Activated naive CD4-positive, alpha-beta T cell treated with anti-CD3 and anti-CD28 coated beads, Interleukin-2, amount 50 U/mL, for 72 hours (primary cell): ENCODE data around the gene LEPR. TPM values are rescaled to one million over a fixed set of nuclear protein-coding genes. Genes with fewer than 3 reads are reported as not detected.

Experiments
- ATAC-seq, 2 donors: fragments of 150-1000 bp; cut with Tn5 transposase; 2 replicates each; pipeline ENCODE4 v1.10.0; 2021; ENCODE audit warnings: mild to moderate bottlenecking in 2 of 2, moderate library complexity in 2 of 2
- DNase-seq, 2 donors: peaks; one replicate each; pipeline ENCODE4 v3.0.0; 2021 to 2022; ENCODE audit warnings: low spot score in 2 of 2
- H3K27ac Mint-ChIP-seq, 2 donors: one replicate each; pipeline ENCODE4 v1.8.0; 2022; ENCODE audit warnings: mild to moderate bottlenecking in 2 of 2, mixed read lengths in 2 of 2
- H3K36me3 Mint-ChIP-seq, 2 donors: one replicate each; pipeline ENCODE4 v1.8.0; 2022; ENCODE audit warnings: mixed read lengths in 2 of 2
- H3K9me3 Mint-ChIP-seq, 2 donors: one replicate each; pipeline ENCODE4 v1.8.0; 2022; ENCODE audit warnings: mixed read lengths in 2 of 2
- total RNA-seq, 2 donors: library from RNA; stranded (reverse); gene quantifications; one replicate each; pipeline ENCODE4 v1.2.3, GENCODE V29; 2022

LEPR gene
- total RNA-seq, 2 donors from 2014 or later = 2.9 to 3.0 TPM

DNA sequence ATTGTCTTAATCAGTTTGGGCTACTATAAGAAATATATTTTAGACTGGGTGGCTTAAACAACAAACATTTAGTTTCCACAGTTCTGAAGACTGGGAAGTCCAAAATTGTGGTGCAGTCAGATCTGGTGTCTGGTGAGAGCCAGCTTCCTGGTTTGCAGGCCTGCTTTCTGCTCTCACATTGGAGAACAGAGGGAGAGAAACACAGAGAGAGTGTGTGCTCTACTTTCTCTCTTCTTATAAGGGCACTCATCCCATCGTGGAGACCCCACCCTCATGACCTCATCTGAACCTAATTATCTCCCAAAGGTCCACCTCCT is 4.1 kb downstream of the LEPR start:
- Mint-ChIP-seq H3K27ac (peak overlapping the region in 1 of 2 donors; percentile 66), H3K9me3 (no peaks in the 10 kb centered on the region), H3K36me3 (peaks cover 14 to 21% of the 10 kb centered on the region in 2 donors)
- DNase-seq = no peak
- ATAC-seq = no peak

GRCh38 chr1:65425006-65425405 is 4.5 kb downstream of the LEPR start:
- no peak overlapping the region for H3K27ac Mint-ChIP-seq
- no peak for DNase-seq
- H3K36me3 Mint-ChIP-seq = peaks cover 14 to 21% of the 10 kb centered on the region in 2 donors
- ATAC-seq = no peak
- no peaks in the 10 kb centered on the region for H3K9me3 Mint-ChIP-seq

DNA sequence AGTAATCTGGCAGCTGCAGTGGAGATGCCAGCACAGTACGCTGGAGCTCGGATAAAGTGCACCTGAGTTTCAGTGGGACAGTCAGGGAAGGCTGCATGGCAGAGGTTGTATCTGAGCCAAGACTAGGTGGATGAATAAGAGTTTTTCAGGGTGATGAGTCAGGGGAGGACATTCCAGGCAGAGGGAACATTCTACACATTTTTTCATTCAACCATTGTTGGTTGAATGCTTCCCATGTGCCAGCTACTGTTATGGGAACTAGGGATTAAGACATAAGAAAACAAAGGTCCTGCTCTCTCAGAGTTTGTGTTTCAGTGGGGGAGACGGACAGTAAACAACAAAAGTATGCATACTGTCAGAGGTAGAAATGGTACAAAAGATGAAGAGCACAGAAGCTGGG is 5.2 kb downstream of the LEPR start:
- Mint-ChIP-seq H3K36me3 (peaks cover 14 to 21% of the 10 kb centered on the region in 2 donors), H3K9me3 (no peaks in the 10 kb centered on the region), H3K27ac (peak overlapping the region in 1 of 2 donors; percentile 70)
- no peak for DNase-seq
- ATAC-seq = no peak

DNA sequence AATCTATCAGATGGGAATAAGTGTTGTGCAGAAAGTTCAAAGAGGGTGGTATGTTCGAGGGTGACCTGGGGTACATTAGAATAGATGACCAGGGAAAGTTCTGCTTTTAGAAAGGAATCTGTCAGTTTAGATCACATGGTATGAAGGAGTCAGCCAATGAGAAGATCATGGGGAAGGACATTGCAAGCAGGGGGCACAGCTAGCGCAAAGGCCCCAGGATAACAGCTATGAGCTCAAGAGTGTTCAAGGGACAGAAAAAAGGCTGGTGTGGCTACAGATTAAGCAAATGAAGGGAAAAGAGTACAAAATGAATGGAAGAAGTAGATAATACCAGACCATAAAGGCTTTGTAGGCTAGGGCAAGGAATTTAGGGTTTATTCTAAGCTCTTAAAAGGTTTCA is 8.6 kb downstream of the LEPR start:
- Mint-ChIP-seq H3K27ac (no peak overlapping the region), H3K9me3 (no peaks in the 10 kb centered on the region), H3K36me3 (peaks cover 14 to 18% of the 10 kb centered on the region in 2 donors)
- no peak for ATAC-seq
- no peak for DNase-seq

DNA sequence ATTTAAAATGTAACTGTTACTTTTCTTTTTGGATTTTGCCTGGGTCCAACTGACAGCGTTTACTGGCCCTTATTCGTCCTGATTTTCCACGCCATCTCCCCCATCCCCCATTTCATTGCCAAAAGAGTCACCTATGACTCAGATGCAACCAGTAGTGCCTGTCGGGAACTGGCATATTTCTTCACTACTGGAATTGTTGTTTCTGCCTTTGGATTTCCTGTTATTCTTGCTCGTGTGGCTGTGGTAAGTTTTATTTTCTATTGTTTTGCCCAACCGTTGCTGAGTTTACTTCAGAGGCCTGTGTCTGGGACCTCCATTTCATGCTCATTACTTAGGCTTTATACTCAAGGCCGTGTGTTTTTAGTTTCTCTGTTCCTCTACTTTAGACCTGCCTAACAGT is 9.3 kb downstream of the LEPR start:
- no peak overlapping the region for H3K27ac Mint-ChIP-seq
- no peaks in the 10 kb centered on the region for H3K9me3 Mint-ChIP-seq
- peaks cover 14 to 16% of the 10 kb centered on the region in 2 donors for H3K36me3 Mint-ChIP-seq
- DNase-seq (no peak), ATAC-seq (no peak)

GRCh38 chr1:65431111-65431705 is 10.7 kb downstream of the LEPR start:
- peaks cover 4% of the 10 kb centered on the region in 2 donors for H3K36me3 Mint-ChIP-seq
- H3K9me3 Mint-ChIP-seq = no peaks in the 10 kb centered on the region
- no peak for ATAC-seq

GRCh38 chr1:65432918-65433317 is 12.4 kb downstream of the LEPR start:
- H3K9me3 Mint-ChIP-seq = no peaks in the 10 kb centered on the region
- no peak for ATAC-seq
- no peaks in the 10 kb centered on the region for H3K36me3 Mint-ChIP-seq
- no peak for DNase-seq
- H3K27ac Mint-ChIP-seq = no peak overlapping the region

More at GRCh38 chr1:65431111-65431705, 10.7 kb downstream of the LEPR start:
- H3K27ac Mint-ChIP-seq = no peak overlapping the region
- no peak for DNase-seq

- ATAC-seq (no peak), DNase-seq (no peak)
- no peak overlapping the region for H3K27ac Mint-ChIP-seq
- no peaks in the 10 kb centered on the region for H3K36me3 Mint-ChIP-seq
- H3K9me3 Mint-ChIP-seq = no peaks in the 10 kb centered on the region
Observed at GRCh38 chr1:65434255-65434654, 13.8 kb downstream of the LEPR start.

- no peak for ATAC-seq
- Mint-ChIP-seq H3K36me3 (no peaks in the 10 kb centered on the region), H3K9me3 (no peaks in the 10 kb centered on the region), H3K27ac (no peak overlapping the region)
- DNase-seq = no peak
Observed at GRCh38 chr1:65434760-65435159, 14.3 kb downstream of the LEPR start.

DNA sequence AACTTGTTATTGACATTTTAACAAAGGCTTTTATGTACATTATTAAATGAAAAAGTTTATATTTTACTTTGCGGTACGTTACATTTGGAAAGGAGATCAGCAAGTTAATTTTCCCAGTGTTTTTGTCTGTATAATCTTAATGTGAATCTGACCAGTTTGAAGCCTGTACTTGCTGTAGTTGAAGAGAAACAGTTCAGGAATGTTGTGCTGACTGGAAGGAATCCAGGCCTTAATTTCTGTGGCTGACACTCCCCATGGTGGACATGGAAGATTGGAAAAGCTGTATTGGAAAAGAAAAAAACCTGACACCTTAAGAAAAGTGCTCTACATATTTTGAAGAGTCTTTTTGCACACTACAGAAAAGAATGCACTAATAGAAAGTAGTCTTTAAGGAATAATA is 15.5 kb downstream of the LEPR start:
- H3K27ac Mint-ChIP-seq = no peak overlapping the region
- no peaks in the 10 kb centered on the region for H3K9me3 Mint-ChIP-seq
- ATAC-seq = no peak
- no peaks in the 10 kb centered on the region for H3K36me3 Mint-ChIP-seq
- DNase-seq = no peak

DNA sequence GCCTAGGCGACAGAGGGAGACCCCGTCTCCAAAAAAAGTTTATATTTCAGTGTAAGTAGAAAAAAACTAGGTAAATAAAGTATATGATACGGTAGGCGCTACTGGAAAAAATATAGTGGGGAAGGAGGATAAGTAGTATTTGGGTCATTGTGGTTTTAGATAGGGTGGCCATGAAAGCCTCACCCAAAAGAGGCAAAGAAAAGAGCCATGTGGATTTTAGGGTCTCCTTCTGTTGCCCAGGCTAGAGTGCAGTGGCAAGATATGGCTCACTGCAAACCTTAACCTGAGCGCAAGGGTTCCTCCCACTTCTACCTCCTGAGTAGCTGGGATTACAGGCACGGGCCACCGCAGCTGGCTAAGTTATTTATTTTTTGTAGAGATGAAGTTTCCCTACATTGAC is 17.1 kb downstream of the LEPR start:
- DNase-seq = no peak
- H3K27ac Mint-ChIP-seq = no peak overlapping the region
- no peaks in the 10 kb centered on the region for H3K9me3 Mint-ChIP-seq
- no peak for ATAC-seq
- H3K36me3 Mint-ChIP-seq = no peaks in the 10 kb centered on the region

DNA sequence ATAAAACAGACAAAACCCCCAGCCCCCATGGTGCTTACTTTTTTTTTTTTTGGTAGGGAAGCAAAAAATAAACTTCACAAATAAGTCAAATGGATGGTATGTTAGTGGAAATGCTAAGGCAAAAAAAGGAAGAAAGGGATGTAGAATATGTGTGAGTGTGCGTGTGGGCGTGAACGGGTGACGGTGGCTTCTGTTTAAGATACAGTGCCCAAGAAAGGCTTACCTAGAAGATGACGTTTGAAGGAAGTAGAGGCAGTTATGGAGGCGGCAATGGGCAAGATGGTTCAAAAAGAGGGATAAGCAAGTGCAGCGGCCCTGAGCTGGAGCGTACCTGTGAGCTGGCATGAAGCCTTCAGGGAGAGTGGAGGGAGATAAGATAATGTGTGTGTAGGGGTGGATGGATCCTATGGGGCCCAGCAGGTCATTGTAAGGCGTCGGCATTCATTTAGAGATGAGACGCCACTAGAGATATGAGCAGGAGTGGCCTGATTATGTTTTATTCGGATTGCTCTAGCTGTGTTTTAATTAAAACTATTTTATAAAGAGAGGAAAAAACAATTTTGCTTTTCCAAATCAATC is 19.9 kb downstream of the LEPR start:
- no peaks in the 10 kb centered on the region for H3K36me3 Mint-ChIP-seq
- H3K27ac Mint-ChIP-seq = peak overlapping the region in 1 of 2 donors; percentile 3
- no peaks in the 10 kb centered on the region for H3K9me3 Mint-ChIP-seq
- ATAC-seq (no peak), DNase-seq (no peak)

DNA sequence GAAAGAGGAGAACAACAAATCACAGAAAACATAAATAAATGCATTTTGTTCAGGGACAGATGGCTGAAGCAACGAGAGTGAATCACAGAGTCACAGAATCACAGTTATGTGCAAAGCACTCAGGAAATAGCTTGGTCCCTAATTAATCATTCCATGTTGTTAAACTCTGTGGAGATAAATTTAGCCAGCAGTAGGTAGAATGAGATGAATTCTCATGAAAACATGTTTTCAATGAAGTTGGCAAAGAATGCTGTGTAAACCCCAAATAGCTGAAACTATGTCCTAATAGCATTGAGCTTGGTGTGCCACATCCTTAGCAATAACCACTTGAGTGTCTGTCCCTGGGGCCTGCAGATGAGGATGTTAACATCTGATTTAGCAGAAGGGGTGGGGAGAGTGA is 20.4 kb downstream of the LEPR start:
- peak overlapping the region in 1 of 2 donors; percentile 3 for H3K27ac Mint-ChIP-seq
- ATAC-seq (no peak), DNase-seq (no peak)
- H3K9me3 Mint-ChIP-seq = no peaks in the 10 kb centered on the region
- H3K36me3 Mint-ChIP-seq = no peaks in the 10 kb centered on the region

GRCh38 chr1:65441464-65441863 is 21.0 kb downstream of the LEPR start:
- Mint-ChIP-seq H3K27ac (no peak overlapping the region), H3K9me3 (no peaks in the 10 kb centered on the region), H3K36me3 (no peaks in the 10 kb centered on the region)
- DNase-seq = no peak
- no peak for ATAC-seq

- Mint-ChIP-seq H3K9me3 (no peaks in the 10 kb centered on the region), H3K36me3 (no peaks in the 10 kb centered on the region), H3K27ac (no peak overlapping the region)
- no peak for ATAC-seq
- no peak for DNase-seq
Observed at GRCh38 chr1:65442442-65442841, 22.0 kb downstream of the LEPR start.

- ATAC-seq (no peak), DNase-seq (no peak)
- H3K27ac Mint-ChIP-seq = no peak overlapping the region
- H3K9me3 Mint-ChIP-seq = no peaks in the 10 kb centered on the region
- no peaks in the 10 kb centered on the region for H3K36me3 Mint-ChIP-seq
Observed at GRCh38 chr1:65443647-65444046, 23.2 kb downstream of the LEPR start.

DNA sequence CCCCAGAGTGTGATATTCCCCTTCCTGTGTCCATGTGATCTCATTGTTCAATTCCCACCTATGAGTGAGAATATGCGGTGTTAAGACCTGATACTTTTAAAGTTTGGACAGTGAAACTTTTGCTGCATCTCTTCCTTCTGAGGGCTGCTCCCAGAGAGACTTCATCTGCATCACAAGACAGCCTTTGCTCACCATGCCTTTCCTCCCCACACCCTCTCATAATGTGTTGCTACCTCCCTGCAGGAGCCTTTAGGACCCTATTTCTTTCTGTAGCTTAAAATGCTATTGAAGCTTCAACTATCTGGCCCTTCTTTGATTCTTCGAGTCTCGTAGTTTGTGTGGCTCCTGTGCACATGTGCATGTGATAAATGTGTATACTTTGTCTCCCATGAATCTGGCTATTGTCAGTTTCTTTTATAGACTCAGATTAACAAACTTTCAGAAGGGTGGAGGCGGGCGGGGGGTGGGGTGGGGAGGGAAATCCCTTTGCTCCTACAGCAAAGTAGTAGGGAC is 23.7 kb downstream of the LEPR start:
- Mint-ChIP-seq H3K36me3 (no peaks in the 10 kb centered on the region), H3K9me3 (no peaks in the 10 kb centered on the region), H3K27ac (no peak overlapping the region)
- no peak for DNase-seq
- ATAC-seq = no peak

DNA sequence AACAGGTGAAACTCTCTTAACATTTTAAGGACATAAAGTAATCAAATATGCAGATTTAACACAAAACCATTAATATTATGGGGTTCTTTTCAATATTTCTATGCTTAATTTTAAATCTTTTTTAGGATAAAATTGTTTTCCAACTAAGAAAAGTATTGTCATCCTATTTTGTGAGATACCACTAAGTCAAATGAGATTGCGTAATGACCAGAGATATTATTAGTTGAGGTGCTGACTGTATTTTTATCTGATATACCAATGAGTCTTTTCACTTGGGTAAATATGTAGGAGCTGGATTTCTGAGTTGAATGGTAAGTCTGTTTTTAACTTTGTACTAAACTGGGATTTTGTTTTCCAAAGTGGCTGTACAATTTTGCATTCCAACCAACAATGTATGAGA is 25.4 kb downstream of the LEPR start:
- no peaks in the 10 kb centered on the region for H3K36me3 Mint-ChIP-seq
- H3K27ac Mint-ChIP-seq = no peak overlapping the region
- no peaks in the 10 kb centered on the region for H3K9me3 Mint-ChIP-seq
- DNase-seq = no peak
- ATAC-seq = no peak
